ENCODE results near the gene WBP1. TPM values are rescaled to one million over a fixed set of nuclear protein-coding genes. Genes with fewer than 3 reads are reported as not detected.

WBP1 gene
- total RNA-seq, 1 experiment from 2014 or later, result 54.8 TPM

- Mint-ChIP-seq H3K27me3 (ENCODE audit: insufficient read depth, unreplicated experiment) (peaks cover 6% of the 10 kb centered on the region), H3K9me3 (ENCODE audit: unreplicated experiment) (no peaks in the 10 kb centered on the region), H3K27ac (ENCODE audit: unreplicated experiment) (no peak overlapping the region), H3K4me1 (ENCODE audit: low read depth, unreplicated experiment) (peaks cover 14% of the 10 kb centered on the region), H3K36me3 (ENCODE audit: insufficient read depth, unreplicated experiment) (peaks cover 78% of the 10 kb centered on the region), H3K4me3 (ENCODE audit: unreplicated experiment) (no peak overlapping the region)
- H3K4me3 ChIP-seq (ENCODE audit: low read depth, low read length), result no peak overlapping the region
- no peak for DNase-seq
- BruUV-seq (replicated peaks), result TSS peak; percentile 5
- H3K9me3 ChIP-seq, result no peaks in the 10 kb centered on the region
- ChIA-PET CTCF (interaction anchor here (0.5 kb wide), 1 partner anchor 33 kb away, joined by 6 read pairs; no protein-coding TSS in a partner anchor), POLR2A (interaction anchor here (1.1 kb wide), 1 partner anchor 16 kb away, joined by 7 read pairs; no protein-coding TSS in a partner anchor)
- H3K27me3 ChIP-seq (replicated peaks; ENCODE audit: control insufficient read depth, insufficient read depth, low read length), result no peaks in the 10 kb centered on the region
- peaks cover 2% of the 10 kb centered on the region for H3K36me3 ChIP-seq (ENCODE audit: control insufficient read depth, insufficient read depth, low read length)
- intact Hi-C loops (cut with micrococcal nuclease; ENCODE audit: unreplicated experiment), result loop anchor here (2.0 kb wide), 1 partner anchor 16 kb away; the partner anchor contains the start of gene RTKN
- no peak for TF ChIP-seq CTCF (IDR thresholded peaks at IDR 0.05; ENCODE audit: insufficient read depth in 1 of 2, low read depth in 1 of 2, low read length in 1 of 2, severe bottlenecking in 1 of 2, unreplicated experiment in 1 of 2)
- H3K4me1 ChIP-seq, result no peaks in the 10 kb centered on the region
Measured at GRCh38 chr2:74424139-74424992, 33.9 kb upstream of the WBP1 start.

- no peak overlapping the region for H3K27ac Mint-ChIP-seq (ENCODE audit: unreplicated experiment)
- Histone ChIP-seq H3K27me3 (replicated peaks; ENCODE audit: control insufficient read depth, insufficient read depth, low read length) (no peaks in the 10 kb centered on the region), H3K9me3 (no peaks in the 10 kb centered on the region), H3K4me1 (no peaks in the 10 kb centered on the region), H3K4me3 (ENCODE audit: low read depth, low read length) (no peak overlapping the region), H3K36me3 (ENCODE audit: control insufficient read depth, insufficient read depth, low read length) (peaks cover 5% of the 10 kb centered on the region)
- no peak overlapping the region for H3K4me3 Mint-ChIP-seq (ENCODE audit: unreplicated experiment)
- H3K9me3 Mint-ChIP-seq (ENCODE audit: unreplicated experiment), result no peaks in the 10 kb centered on the region
- intact Hi-C loops (cut with micrococcal nuclease; ENCODE audit: unreplicated experiment), result loop anchor here (2.0 kb wide), 1 partner anchor 16 kb away; the partner anchor contains the start of gene RTKN
- TF ChIP-seq CTCF (IDR thresholded peaks at IDR 0.05; ENCODE audit: insufficient read depth in 1 of 2, low read depth in 1 of 2, low read length in 1 of 2, severe bottlenecking in 1 of 2, unreplicated experiment in 1 of 2), result no peak
- H3K4me1 Mint-ChIP-seq (ENCODE audit: low read depth, unreplicated experiment), result peaks cover 14% of the 10 kb centered on the region
- no TSS peak for BruUV-seq (replicated peaks)
- peaks cover 84% of the 10 kb centered on the region for H3K36me3 Mint-ChIP-seq (ENCODE audit: insufficient read depth, unreplicated experiment)
- ChIA-PET POLR2A (no interaction called here), CTCF (no interaction called here)
- H3K27me3 Mint-ChIP-seq (ENCODE audit: insufficient read depth, unreplicated experiment), result peaks cover 6% of the 10 kb centered on the region
- no peak for DNase-seq
Measured at GRCh38 chr2:74424995-74425406, 33.2 kb upstream of the WBP1 start.

- intact Hi-C loops (cut with micrococcal nuclease; ENCODE audit: unreplicated experiment), result loop anchor here (2.0 kb wide), 1 partner anchor 15 kb away; the partner anchor contains the start of gene RTKN
- POLR2A ChIA-PET, result no interaction called here
- DNase-seq, result no peak
- no peak overlapping the region for H3K27ac Mint-ChIP-seq (ENCODE audit: unreplicated experiment)
- H3K9me3 Mint-ChIP-seq (ENCODE audit: unreplicated experiment), result no peaks in the 10 kb centered on the region
- no peak overlapping the region for H3K4me3 Mint-ChIP-seq (ENCODE audit: unreplicated experiment)
- H3K27me3 Mint-ChIP-seq (ENCODE audit: insufficient read depth, unreplicated experiment), result peaks cover 2% of the 10 kb centered on the region
- H3K4me3 ChIP-seq (ENCODE audit: low read depth, low read length), result no peak overlapping the region
- H3K9me3 ChIP-seq, result no peaks in the 10 kb centered on the region
- CTCF ChIA-PET, result no interaction called here
- H3K4me1 ChIP-seq, result no peaks in the 10 kb centered on the region
- no peaks in the 10 kb centered on the region for H3K27me3 ChIP-seq (replicated peaks; ENCODE audit: control insufficient read depth, insufficient read depth, low read length)
- no peak for TF ChIP-seq CTCF (IDR thresholded peaks at IDR 0.05; ENCODE audit: insufficient read depth in 1 of 2, low read depth in 1 of 2, low read length in 1 of 2, severe bottlenecking in 1 of 2, unreplicated experiment in 1 of 2)
- BruUV-seq (replicated peaks), result no TSS peak
- peaks cover 14% of the 10 kb centered on the region for H3K4me1 Mint-ChIP-seq (ENCODE audit: low read depth, unreplicated experiment)
- peaks cover 5% of the 10 kb centered on the region for H3K36me3 ChIP-seq (ENCODE audit: control insufficient read depth, insufficient read depth, low read length)
- peaks cover 90% of the 10 kb centered on the region for H3K36me3 Mint-ChIP-seq (ENCODE audit: insufficient read depth, unreplicated experiment)
Measured at GRCh38 chr2:74425523-74425922, 32.7 kb upstream of the WBP1 start.

Data from Caco-2 (cell line).